HG02973 (cell line): ENCODE measurements around the gene TOP1.

Source experiments
- ATAC-seq: cut with Tn5 transposase; IDR thresholded peaks from one replicate; pipeline ENCODE4 v1.9.1; 2021; ENCODE audit warnings: moderate library complexity; ENCODE audit not compliant: unreplicated experiment

The TOP1 gene

DNA sequence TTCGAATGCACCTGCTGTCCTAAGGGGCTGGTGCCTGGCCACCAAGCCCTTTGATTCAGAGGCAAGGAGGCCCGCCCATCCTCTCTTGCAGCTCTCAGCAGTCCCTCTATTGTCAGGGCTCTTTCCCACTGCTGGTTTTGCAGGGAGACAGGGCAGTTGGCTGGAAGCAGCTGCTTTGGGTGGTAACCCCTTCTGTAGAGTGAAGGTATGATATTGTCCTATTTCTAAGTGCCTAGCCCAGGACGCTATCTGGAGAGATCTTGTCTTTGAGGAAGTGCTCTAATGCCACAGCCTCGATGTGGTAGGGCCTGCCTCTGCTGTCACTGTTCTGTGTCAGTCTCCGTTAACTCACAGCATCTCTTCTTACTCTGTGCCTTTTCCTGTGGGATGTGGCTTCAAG is 114.3 kb downstream of the TOP1 start:
- ATAC-seq, result no peak

DNA sequence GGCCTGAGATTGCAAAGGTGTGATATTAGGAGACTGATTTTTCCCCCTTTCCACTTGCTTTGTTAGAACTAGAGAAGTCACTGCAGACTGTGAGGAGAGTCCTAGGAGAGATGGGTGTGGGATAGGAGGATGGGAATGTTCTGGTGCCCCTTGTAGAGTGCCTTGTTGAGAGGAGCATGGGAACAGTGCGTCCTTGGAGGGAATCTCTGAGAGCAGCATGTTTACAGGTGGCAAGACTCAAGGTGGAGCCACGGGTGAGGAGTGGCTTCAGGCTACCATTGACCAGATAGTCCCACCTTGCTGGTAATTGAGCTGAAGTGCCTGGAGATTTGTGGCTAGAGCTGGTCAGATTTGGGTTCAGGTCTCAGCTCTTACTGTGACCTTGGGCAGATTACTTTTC is 114.7 kb downstream of the TOP1 start:
- no peak for ATAC-seq

DNA sequence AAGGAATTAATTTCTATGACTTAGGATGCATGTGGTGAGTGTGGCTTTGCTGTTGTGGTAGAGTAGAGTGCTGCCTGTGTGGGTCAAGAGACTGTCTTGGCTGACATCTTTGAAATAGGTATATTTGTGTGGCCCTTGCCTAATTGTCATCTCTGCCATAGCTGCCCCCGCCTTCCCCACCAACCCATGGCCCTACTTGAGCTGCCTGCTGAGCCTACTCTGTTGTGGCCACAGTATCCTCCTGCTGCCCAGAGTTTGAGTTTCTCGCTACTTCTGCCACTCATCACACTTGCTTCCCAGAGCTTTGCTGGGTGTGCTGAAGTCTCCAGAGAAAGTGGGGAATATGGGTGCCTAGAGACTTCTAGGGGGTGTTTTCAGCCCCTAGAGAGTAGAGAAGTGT is 116.7 kb downstream of the TOP1 start:
- ATAC-seq, result no peak

DNA sequence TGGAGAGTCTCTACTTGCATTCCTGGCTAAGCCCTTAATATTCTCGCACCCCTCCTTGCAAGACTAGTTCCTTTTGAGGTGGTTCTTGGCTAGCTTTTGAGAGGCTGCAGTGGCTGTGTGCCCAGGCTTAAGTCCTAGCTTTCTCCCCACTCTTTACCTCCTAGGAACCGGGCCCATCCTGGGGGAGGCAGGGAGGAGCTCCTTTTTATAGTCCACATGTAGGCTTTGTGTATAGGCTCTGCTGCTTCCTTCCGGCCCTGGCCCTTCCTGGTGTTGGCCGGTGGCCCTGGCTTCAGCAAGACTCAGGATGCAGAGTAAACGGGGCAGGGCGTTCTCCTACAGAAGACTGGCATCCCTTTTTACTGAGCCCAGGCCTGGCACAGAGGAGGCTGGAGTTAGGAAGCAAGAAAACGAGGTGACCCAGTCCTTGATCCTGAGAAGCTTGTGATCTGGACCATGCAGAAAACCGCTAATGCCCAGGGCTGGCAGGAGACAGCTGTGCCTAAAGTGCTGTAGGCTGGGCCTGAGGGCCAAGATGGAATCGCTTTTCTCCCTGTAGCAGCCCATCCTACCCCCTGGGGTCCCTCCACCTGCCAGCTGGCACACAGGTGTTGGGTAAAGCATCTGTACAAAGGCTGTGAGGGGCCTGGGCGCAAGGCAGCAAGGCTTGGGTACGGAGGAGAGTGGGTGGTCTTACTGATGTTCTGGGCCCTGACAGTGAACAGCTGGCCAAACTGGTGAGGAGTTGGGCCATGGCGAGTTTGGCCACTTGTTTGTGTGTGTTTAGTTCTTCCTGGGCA is 117.4 kb downstream of the TOP1 start:
- ATAC-seq, result no peak

DNA sequence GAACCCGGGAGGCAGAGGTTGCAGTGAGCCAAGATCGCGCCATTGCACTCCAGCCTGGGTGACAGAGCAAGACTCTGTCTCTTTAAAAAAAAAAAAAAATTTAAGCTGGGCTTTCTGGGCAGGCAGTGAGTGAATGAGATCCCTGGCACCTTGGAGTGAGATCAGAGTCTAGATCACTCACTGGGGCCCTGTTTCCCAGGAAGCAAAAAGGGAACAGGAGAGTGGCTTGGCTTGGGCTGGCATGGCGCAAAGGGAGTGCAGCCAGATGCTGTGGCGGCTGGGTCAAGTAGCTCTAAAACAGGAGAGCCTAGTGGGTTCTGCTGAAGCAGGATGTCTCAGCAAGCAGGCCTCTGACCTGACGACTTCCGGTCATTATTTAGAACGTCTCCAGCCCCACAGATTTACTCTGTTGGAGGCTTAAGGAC is 119.2 kb downstream of the TOP1 start:
- ATAC-seq, result no peak

DNA sequence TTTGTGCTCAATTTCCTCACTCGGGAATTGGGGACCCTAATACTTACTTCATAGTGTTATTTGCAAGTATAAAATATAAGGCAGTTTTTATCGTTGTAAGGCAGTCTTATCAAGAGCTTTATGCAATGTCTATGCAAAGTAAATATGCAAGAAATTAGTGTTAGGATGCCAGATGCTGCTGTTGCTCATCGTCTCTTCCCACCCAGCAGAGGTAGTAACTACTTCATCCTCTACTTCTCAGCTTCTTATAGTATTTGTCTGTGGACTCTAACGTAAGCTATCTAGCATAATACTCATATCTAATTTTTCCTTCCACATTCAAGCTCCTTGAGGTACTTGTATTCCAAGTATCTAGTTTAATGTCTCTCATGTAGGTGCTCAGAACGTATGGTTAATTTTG is 120.3 kb downstream of the TOP1 start:
- ATAC-seq, result no peak

DNA sequence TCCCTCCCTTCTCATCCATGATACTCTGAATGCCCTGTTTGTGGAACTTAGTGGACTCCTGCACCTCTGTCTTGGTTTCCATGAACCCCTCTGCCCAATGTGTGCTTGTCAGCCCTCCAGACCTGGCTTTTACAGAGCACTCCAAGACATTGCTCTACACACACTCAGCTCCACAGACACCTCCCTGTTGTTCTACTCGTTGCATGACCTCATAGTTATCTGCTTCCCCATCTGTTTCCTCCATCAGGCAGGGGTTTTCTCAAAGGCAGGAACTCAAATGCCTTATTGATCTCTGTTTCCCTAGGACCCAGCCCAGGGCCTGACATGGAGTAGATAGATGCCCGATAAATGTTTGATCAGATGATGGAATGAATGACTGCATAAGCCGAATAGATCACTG is 122.0 kb downstream of the TOP1 start:
- no peak for ATAC-seq

DNA sequence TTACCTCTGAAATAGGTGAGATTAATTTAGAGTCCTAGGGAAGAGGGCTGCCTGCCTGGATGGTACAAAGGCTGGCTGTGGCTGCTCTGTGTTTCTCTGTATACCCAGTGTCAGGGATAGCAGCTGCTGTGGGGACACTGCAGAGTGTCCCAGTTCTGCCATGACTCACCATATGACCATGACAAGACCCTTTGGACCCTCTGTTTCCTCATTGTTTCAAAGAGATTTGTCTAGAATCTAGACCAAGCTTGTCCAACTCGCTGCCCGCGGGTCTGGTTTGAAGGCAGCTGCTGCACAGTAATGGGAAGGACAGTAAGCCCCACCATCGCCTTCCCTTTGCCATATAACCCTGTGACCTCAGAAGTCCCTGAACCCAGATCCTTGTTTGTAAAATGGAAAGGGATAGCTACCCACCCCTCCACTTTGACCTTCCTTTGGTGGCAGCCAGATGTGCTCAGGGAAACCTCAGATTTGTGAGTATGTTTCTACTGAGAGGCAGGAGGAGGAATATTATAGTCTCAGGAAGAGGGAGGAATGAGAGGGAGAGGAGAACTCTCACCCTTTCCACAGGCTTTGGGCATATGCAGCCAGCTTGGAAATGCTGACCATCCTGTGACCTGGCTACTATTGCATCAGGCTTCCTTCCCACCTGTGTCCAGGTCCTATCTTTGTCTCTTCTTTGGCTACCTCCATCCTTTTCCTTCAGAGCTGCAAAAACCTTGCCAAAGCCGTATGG is 122.7 kb downstream of the TOP1 start:
- ATAC-seq, result no peak

DNA sequence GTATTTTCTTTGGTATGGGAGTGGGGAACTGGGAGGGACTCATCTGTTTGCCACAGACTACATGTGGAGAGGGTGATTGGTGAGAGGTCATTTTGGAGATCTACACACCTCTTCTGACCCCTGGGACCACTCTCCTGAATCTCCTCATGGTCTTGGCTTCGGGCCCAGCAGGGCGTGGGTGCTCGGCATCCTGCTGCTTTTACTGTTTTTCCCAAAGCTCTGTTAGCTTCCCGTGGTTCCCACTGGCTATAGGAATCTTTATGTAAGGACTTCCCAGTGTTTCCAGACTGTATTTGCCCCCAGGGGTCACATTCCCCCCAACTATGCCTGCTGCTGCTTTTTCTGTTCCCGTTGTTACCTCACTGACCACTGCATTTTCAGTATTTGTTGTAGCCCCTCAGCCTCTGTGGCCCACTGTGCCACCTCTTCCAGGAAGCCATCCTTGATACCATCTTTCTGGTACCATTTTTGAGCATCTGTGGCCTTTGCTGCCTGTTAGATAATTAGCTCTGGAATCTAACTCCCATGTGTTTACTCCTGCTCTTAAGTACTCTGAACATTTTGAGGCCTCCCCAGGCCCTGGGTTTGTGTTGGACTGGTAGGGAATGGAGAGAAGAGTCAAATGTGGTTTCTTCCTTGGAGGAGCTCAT is 123.6 kb downstream of the TOP1 start:
- no peak for ATAC-seq

DNA sequence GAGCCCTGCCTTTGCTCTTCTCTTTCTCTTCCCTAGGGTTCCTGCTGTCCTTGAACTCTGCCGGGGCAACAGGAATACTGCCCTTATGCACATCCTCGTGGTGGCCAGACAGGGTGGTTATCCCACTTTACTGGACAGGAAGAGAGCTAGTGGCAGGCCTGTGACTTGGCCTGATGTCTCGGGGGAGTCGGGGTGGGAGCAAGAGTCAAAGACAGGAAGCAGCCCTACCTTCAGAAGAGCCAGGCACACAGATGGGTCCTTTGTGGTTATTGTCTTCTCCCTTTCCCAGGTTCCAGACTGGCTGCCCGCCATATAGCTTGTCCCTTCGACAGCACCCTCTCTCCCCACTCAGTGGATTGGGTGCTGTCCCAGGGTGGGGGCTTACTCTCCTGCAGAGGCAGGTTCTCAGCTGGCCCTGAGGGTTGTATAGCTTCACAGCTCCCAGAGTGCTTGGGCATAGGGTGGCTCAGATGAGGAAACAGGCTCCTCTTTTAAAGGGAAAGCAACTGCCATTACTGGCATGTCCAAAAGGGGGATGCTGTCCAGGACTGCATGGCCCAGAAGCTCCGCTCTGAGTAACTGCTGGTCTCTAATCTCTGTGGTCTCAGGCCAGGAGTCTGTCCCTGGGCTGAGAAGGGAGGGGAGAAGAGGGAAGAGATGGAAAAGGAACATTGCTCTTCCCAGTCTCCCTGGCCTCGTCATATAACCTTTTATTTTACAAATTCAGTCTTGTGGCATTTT is 126.0 kb downstream of the TOP1 start:
- ATAC-seq, result no peak

DNA sequence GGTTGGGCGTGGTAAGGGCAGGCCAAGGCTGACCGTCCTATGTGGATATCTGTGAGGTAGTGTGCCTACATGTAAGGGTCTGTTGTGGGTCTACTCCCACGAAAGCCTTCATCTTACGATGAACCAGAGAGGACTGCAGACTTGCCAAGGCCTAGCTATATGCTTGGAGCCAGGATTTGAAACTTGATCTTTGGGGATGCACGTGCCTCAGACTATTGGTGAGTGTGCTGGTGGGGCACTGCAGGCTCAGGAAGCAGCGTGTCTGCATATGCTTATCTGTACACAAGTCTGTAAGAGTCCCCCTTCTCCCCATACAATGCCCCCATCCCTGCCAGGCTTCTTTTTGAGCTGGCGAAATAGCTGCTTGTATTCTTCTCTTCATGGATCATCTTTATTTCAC is 126.6 kb downstream of the TOP1 start:
- ATAC-seq, result no peak

DNA sequence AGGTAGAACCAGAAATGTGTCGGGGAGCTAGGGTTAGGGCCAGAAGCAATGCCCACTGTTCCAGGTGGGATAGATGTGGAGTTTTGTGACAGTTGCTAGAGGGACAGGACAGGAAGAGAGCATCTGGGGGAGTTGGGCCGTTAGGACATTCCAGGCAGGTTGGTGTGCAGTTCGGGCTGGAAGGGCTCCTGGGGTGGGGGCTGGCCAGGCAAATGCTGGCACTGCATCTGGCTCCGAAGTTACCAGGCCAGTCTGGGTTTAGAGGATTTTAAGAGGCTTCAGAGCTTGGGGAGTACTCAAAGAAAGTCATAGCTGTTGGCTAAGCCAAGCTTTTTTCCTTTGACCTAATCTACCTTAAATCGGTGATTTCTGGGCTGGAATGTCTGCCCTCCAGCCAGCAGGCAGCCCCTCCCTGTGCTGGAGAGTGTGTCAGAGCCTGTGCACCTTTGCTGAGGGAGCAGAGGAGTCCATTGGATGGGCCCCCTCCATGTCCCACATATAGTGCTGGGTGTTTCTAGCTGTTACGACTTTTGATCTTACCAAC is 129.5 kb downstream of the TOP1 start:
- no peak for ATAC-seq

DNA sequence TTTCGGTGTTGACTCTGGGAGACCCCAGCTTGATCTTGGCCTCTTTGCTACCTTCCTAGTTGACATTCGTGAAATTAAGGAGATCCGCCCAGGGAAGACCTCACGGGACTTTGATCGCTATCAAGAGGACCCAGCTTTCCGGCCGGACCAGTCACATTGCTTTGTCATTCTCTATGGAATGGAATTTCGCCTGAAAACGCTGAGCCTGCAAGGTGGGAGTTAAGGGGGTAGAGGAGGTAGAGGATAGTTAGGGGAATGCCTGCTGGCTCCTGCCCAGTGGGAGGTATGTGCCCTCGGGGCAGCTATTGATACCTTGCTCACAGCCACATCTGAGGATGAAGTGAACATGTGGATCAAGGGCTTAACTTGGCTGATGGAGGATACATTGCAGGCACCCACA is 130.9 kb downstream of the TOP1 start:
- no peak for ATAC-seq

DNA sequence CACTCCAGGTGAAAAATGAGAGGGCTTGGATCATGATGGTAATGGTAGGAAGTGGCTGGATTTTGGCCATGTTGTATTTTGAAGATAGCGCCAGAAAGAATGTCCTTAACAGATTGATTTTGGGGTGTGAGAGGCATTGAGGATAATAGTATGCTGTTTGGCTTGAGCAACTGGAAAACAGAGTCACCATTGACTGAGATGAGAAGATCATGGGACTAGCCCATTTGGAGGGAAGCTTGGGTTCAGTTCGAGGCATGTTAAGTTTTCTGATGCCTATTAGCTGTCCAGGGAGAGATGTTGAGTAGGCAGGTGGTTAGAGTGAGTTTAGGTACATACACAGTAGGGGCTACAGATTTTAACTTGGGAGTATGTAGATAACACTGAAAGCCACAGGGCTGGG is 132.1 kb downstream of the TOP1 start:
- ATAC-seq, result no peak

DNA sequence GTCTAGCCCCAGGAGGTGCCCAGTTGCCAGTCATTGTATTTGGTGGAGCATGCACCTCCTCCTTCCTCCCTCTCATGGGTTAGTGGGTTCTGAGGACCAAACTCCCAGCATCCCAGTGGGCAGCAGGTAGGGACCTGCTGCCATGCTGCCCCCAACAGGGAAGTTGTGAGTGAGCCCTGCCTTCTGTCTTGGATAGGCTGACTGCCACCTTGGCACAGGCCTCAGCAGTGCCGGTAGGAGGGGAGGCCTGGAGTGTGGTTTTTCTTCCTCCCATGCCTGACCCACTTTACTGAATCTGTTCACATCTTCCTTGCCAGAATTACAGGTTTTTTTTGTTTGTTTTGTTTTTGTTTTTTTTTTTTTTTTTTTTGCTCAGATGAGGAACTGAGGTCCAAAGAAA is 133.3 kb downstream of the TOP1 start:
- no peak for ATAC-seq

DNA sequence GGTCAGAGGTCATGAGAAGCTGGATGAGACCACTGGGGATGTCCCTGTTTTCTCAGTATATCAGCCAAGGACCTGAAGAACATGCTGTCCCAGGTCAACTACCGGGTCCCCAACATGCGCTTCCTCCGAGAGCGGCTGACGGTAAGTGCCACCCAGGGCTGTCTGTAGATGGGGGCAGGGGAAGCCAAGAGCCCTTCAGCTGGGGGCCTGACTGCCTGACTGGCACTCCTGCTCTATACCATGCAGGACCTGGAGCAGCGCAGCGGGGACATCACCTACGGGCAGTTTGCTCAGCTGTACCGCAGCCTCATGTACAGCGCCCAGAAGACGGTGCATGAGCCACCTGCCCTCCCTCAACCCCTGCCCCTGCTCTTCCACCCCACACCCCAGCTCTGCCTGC is 133.8 kb downstream of the TOP1 start:
- ATAC-seq, result no peak

DNA sequence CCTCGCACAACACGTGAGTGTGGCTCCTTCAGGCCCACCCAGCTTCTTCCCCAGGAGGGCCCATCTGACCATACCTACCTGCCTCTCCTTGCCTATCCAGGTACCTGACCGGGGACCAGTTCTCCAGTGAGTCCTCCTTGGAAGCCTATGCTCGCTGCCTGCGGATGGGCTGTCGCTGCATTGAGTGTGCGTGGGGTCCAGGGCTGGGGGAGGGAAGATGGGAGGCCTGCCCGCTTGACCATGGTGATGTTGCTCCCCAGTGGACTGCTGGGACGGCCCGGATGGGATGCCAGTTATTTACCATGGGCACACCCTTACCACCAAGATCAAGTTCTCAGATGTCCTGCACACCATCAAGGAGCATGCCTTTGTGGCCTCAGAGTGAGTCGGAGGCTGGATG is 135.2 kb downstream of the TOP1 start:
- no peak for ATAC-seq

DNA sequence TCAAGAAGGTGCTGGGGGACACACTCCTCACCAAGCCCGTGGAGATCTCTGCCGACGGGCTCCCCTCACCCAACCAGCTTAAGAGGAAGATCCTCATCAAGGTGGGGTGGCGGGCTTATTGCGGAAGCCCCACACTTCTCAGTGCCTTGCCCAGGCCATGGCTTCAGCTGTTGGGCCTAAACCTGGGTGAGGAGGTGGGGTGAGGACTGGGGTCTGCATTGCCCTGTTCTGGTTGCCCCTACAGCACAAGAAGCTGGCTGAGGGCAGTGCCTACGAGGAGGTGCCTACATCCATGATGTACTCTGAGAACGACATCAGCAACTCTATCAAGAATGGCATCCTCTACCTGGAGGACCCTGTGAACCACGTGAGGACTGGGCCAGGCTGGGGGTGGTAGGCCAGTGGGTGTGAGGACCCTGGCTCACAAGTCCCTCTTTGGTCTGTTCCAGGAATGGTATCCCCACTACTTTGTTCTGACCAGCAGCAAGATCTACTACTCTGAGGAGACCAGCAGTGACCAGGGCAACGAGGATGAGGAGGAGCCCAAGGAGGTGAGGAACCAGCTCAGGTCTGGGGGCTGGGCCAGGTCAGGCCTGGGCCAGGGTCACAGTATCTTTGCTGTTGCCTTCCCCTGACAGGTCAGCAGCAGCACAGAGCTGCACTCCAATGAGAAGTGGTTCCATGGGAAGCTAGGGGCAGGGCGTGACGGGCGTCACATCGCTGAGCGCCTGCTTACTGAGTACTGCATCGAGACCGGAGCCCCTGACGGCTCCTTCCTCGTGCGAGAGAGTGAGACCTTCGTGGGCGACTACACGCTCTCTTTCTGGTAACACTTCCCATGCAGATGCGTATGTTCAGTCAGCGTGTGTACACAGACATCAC is 136.6 kb downstream of the TOP1 start:
- ATAC-seq, result no peak

DNA sequence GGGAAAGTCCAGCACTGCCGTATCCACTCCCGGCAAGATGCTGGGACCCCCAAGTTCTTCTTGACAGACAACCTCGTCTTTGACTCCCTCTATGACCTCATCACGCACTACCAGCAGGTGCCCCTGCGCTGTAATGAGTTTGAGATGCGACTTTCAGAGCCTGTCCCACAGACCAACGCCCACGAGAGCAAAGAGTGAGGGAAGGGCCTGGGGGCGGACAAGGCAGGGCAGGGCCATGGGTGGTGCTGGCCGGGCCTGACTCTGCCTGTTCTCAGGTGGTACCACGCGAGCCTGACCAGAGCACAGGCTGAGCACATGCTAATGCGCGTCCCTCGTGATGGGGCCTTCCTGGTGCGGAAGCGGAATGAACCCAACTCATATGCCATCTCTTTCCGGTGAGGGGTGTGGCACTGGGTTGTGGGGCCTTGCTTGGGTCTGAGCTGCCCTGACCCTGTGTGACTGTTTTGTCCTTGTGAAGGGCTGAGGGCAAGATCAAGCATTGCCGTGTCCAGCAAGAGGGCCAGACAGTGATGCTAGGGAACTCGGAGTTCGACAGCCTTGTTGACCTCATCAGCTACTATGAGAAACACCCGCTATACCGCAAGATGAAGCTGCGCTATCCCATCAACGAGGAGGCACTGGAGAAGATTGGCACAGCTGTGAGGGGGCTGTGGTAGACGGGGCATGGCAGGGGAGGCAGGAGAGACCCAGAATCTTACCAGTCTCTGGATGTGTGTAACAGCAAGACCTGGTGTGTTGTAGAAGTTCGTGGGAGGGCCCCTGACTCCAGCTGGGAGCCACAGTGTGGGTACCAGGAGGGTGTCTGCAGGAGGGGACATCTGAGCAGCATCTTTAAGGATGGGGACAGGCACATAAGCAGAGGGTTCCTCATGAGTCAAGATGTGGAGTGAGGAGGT is 137.8 kb downstream of the TOP1 start:
- ATAC-seq, result no peak
